ENCODE measurements around the gene XIRP2.

Gene XIRP2

DNA sequence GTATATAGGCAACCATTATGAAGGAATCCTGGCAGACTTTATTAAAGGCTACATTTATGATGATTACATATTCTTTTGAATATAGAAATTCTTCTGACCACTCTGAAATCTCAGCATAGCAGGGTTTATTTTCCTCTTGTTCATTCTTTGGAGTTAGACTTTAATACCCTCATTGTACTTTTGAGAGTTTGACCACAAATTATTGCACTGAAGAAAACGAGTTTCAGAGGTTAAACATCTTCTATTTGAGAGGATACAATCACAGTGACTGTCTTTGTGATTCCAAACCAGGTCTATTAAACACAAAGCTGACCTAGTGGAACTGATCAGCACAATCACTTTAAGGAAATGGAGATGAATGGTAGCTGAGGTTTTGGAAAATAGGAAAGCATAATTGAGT lies 71.3 kb downstream of the XIRP2 start:
- no peak for DNase-seq (ENCODE audit: low spot score)
- TF ChIP-seq, protein P1, sequence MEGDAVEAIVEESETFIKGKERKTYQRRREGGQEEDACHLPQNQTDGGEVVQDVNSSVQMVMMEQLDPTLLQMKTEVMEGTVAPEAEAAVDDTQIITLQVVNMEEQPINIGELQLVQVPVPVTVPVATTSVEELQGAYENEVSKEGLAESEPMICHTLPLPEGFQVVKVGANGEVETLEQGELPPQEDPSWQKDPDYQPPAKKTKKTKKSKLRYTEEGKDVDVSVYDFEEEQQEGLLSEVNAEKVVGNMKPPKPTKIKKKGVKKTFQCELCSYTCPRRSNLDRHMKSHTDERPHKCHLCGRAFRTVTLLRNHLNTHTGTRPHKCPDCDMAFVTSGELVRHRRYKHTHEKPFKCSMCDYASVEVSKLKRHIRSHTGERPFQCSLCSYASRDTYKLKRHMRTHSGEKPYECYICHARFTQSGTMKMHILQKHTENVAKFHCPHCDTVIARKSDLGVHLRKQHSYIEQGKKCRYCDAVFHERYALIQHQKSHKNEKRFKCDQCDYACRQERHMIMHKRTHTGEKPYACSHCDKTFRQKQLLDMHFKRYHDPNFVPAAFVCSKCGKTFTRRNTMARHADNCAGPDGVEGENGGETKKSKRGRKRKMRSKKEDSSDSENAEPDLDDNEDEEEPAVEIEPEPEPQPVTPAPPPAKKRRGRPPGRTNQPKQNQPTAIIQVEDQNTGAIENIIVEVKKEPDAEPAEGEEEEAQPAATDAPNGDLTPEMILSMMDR (IDR thresholded peaks at IDR 0.05; ENCODE audit: extremely low read depth, missing control alignments), result no peak

DNA sequence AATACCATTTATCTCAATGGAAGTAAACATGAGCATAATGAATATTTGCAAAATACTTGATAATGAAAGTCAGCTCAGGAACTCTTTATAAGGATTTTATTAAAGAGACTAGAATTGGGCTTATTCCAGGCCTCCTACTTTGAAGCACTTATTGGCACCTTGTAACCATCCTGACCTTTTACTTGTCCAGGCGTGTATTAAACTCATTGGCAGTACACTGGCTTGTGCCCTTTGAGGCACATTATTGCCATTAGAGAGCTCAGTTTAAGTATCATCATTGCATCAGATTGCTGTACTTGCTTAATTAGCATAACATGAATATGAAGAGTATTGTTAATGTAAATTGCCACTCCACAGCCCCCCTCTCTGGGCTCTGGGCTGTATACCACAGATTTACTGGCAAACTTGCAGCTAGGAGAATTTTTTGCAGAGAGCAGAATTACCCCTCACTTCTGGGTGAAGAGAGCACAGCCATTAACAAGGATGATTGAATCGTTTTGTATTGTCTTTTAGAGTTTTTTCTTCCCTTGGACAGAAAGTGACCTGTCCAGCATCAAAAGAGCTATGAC lies 72.5 kb downstream of the XIRP2 start:
- no peak for DNase-seq (ENCODE audit: low spot score)
- TF ChIP-seq, protein P1 (IDR thresholded peaks at IDR 0.05; ENCODE audit: extremely low read depth, missing control alignments), result no peak

DNA sequence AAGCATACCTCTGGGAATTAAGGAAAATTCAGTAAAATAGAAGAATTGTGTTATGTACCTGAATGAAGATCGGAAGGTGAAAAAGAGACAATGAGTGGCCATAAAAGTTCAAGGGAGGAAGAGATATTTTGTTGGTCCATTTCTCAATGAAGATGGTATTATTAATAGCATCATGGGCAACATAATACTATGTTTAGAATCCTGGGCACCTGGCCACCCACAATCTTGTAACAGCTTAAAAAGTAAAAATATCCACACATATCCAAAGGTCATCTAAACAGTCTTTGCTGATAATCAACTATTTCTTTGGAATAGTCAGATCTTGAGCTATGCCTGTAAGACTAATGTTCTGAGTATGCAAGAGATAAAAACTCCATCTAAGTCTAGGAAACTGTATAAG lies 73.7 kb downstream of the XIRP2 start:
- TF ChIP-seq, protein P1 (IDR thresholded peaks at IDR 0.05; ENCODE audit: extremely low read depth, missing control alignments), result no peak
- DNase-seq (ENCODE audit: low spot score), result no peak

DNA sequence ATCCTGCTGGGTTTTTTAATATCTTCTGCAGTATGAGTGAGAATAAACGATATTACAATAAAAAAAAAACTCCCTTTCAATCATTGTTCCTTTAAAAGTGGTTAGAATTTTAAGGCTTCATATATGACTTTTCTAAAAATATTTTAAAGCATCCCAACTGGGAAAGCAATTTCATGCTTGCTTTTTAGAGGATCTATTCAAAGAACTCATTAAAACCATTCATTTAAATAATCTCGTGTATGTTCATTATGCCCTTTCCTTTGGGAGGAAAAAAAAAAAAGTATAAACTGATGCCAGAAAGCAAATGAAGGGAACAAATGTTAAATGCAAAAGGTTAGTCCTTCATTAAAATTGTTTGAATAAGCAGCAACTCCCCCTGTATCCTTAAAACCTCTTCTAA lies 81.2 kb downstream of the XIRP2 start:
- no peak for DNase-seq (ENCODE audit: low spot score)
- TF ChIP-seq, protein P1 (IDR thresholded peaks at IDR 0.05; ENCODE audit: extremely low read depth, missing control alignments), result no peak

DNA sequence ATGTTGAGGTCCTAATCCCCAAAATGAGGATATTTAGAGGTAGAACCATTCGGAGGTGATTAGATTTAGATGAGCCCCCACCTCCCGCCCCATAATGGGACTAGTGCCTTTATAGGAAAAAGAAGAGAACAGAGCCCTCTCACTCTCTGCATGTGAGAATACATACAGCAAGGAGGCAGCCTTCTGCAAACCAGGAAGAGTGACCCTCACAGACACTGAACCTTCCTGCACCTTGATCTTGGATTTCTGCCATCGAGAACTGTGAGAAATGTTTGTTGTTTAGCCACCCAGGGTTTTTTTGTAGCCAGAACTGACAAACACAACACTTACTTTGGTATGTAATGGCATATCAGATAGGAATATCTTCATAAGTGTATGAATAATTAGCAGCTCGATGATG lies 83.7 kb downstream of the XIRP2 start:
- TF ChIP-seq, protein P1 (IDR thresholded peaks at IDR 0.05; ENCODE audit: extremely low read depth, missing control alignments), result no peak
- no peak for DNase-seq (ENCODE audit: low spot score)

DNA sequence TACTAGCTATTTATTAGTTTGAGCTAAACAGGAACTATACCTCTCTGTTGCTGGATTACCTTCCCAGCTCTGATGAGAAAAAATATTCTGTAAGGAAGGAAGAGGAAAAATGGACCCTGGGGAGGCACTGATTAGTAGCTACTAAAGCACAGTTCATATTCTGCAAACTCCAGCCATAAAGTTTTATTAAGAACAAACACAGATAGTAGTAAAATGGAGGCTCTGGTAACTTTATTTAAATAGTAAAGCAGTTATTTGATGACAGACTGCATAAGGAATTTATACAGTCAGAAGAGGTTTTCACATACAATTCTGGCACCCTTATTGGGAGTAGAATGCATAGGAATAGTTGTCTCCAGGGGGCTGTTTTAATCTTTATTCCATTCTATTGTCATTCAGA lies 84.1 kb downstream of the XIRP2 start:
- no peak for DNase-seq (ENCODE audit: low spot score)
- TF ChIP-seq, protein P1 (IDR thresholded peaks at IDR 0.05; ENCODE audit: extremely low read depth, missing control alignments), result no peak

DNA sequence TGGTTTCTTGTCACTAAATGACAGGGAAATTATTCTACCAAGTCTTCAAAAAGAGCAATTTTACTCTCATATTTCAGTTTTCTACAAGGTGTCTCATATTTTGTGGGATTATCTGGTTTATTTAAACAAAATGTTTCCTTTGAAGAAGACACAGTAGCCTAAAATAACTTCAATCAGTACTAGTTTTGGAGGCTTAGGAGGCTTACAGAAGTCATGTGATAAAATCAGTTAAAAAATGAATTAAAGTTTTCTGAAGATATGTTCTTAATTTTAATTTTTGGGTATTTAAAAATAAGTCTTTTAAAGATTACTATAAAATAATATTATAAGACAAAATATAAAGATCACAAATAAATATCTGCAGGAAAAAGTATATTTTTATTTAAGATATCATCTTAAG lies 95.9 kb downstream of the XIRP2 start:
- TF ChIP-seq, protein P1 (IDR thresholded peaks at IDR 0.05; ENCODE audit: extremely low read depth, missing control alignments), result no peak
- no peak for DNase-seq (ENCODE audit: low spot score)

Measured in GM20000 (cell line).